ENCODE results near the gene ALDH1A3. TPM values are rescaled to one million over a fixed set of nuclear protein-coding genes. Genes with fewer than 3 reads are reported as not detected.
A peak's percentile ranks its signal among the peaks of the same experiment; 100 is the strongest.

The ALDH1A3 gene
- total and polyA plus RNA-seq, 8 donors: 0.31 to 17.5 (median 0.54) TPM

DNA sequence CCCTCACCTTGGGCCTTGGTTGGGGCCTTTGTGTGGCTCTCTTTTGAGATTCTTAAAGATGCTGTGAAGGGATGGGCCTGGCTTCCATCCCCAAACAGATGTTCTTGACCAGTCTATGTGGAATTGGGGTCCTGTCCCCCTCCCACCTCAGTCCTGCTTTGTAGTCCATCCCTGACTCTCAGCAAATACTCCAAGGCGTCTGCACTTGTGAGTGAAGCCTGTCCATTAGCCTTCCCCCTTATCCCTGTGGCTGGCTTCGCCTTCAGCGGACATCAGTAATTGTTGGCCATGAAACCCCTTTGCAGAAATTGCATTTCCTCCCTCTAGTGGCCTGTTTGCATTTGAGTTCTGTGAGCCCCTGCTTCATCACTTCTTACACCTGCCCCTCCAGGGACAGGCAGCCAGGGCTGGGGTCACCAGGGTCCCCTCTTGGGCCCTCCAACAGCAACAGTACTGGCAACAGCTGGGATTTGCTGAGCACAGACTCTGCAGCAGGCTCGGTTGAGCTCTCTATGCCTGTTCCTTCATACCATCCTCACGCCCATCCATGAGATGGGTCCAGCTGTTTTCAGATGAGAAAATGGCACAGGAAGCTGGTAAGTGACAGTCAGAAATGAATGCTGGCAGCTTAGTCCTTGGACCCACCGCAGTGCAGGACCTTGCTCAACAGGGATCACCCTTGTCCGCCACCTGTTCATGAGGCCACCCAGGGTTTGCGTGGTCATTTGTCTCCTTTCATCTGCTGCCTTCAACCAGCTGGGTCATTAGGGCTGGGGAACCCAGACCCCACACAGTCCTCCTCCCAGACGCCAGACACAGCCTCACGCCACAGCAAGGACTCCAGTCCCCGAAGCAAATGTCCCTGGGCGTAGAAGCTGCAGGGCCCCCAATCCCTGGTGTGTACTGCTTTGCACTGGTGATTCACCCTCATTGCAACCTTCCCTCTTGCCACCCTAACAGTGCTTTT is 30.6 kb downstream of the ALDH1A3 start:
- DNase-seq: no peak

GRCh38 chr15:100911086-100911485 is 31.5 kb downstream of the ALDH1A3 start:
- no peak for ATAC-seq

More for the DNA sequence above, 30.6 kb downstream of the ALDH1A3 start:
- peaks cover 0 to 9% of the 10 kb centered on the region in 2 donors for H3K4me1 ChIP-seq
- no peaks in the 10 kb centered on the region for H3K27me3 ChIP-seq
- TF ChIP-seq CTCF (IDR thresholded peaks at IDR 0.05): no peak
- H3K9me3 ChIP-seq: no peaks in the 10 kb centered on the region
- H3K4me3 ChIP-seq: no peak overlapping the region
- no peak overlapping the region for H3K27ac ChIP-seq
- no peaks in the 10 kb centered on the region for H3K36me3 ChIP-seq
- no peak for ATAC-seq
- intact Hi-C loops (cut with DNase I): no loop called here

GRCh38 chr15:100913961-100914360 is 34.3 kb downstream of the ALDH1A3 start:
- DNase-seq (peak in 1 of 4 donors; percentile 64), ATAC-seq (no peak)
- Histone ChIP-seq H3K36me3 (no peaks in the 10 kb centered on the region), H3K4me3 (no peak overlapping the region), H3K4me1 (peaks cover 0 to 20% of the 10 kb centered on the region in 2 donors), H3K27me3 (peaks cover 0 to 15% of the 10 kb centered on the region in 2 donors), H3K27ac (no peak overlapping the region), H3K9me3 (no peaks in the 10 kb centered on the region)
- no peak for TF ChIP-seq CTCF (IDR thresholded peaks at IDR 0.05)
- intact Hi-C loops (cut with DNase I): no loop called here

More at GRCh38 chr15:100911086-100911485, 31.5 kb downstream of the ALDH1A3 start:
- H3K4me1 ChIP-seq: peaks cover 0 to 9% of the 10 kb centered on the region in 2 donors
- no peak overlapping the region for H3K27ac ChIP-seq
- no peaks in the 10 kb centered on the region for H3K9me3 ChIP-seq
- TF ChIP-seq CTCF (IDR thresholded peaks at IDR 0.05): no peak
- H3K36me3 ChIP-seq: no peaks in the 10 kb centered on the region
- no peak overlapping the region for H3K4me3 ChIP-seq
- H3K27me3 ChIP-seq: no peaks in the 10 kb centered on the region
- no peak for DNase-seq
- intact Hi-C loops (cut with DNase I): no loop called here

- Histone ChIP-seq H3K27ac (no peak overlapping the region), H3K4me1 (peaks cover 0 to 21% of the 10 kb centered on the region in 2 donors), H3K4me3 (no peak overlapping the region), H3K36me3 (no peaks in the 10 kb centered on the region), H3K27me3 (peaks cover 0 to 17% of the 10 kb centered on the region in 2 donors), H3K9me3 (no peaks in the 10 kb centered on the region)
- intact Hi-C loops (cut with DNase I): loop anchor here in 1 of 2 donors (5.0 kb wide), 1 partner anchor 92 kb away; no protein-coding TSS in a partner anchor
- TF ChIP-seq CTCF (IDR thresholded peaks at IDR 0.05): no peak
- peak; percentile 48 for ATAC-seq
- peak in 1 of 4 donors; percentile 51 for DNase-seq
Measured at GRCh38 chr15:100914876-100915275, 35.2 kb downstream of the ALDH1A3 start.

Data from left lung (tissue), 10 donors.